GM10266 (cell line): ENCODE data around the gene ASPSCR1.

ENCODE experiments used
- DNase-seq: peaks from one replicate; pipeline ENCODE4 v3.0.0; 2012; ENCODE audit errors: extremely low spot score
- TF ChIP-seq, protein P1 (sequence below): IDR thresholded peaks from 2 replicates; pipeline ENCODE4 v1.5.1; 2012; ENCODE audit warnings: mild to moderate bottlenecking, low read depth; ENCODE audit not compliant: control insufficient read depth, insufficient read depth; ENCODE audit errors: missing control alignments

Gene ASPSCR1

DNA sequence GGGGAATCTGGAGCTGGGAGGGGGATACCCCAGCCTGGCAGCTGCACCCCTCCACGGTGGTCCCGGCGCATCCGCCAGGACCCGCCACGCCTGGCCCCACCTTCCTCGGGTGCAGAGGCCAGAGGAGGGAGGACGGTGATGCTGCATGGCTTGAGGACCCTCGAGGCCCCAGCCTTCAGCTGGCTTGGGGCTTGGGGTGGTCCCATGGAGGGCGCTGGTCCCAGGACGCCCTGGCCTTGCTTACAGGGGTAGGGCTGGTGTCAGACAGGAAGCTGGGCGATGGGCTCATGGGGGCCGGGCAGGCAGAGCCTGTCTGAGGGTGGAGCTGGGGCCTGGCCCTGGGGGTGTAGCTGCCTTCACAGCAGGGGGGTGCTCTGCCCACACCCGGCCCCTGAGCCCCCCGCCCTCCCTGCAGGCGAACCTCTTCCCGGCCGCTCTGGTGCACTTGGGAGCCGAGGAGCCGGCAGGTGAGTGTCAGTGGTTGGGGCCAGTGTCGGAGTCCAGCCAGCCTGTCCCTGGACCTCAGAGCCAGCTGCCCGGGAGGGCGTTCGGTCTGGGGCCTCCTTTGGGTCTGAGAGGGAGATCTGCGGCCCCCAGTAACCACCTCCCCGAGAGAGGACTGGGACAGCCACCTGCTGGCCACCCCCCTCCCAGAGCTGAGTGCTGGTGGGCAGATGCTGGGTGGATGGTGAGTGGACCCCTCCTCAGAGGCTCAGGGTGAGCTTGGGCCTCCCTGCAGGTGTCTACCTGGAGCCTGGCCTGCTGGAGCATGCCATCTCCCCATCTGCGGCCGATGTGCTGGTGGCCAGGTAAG lies 38.8 kb downstream of the ASPSCR1 start:
- TF ChIP-seq, protein P1, sequence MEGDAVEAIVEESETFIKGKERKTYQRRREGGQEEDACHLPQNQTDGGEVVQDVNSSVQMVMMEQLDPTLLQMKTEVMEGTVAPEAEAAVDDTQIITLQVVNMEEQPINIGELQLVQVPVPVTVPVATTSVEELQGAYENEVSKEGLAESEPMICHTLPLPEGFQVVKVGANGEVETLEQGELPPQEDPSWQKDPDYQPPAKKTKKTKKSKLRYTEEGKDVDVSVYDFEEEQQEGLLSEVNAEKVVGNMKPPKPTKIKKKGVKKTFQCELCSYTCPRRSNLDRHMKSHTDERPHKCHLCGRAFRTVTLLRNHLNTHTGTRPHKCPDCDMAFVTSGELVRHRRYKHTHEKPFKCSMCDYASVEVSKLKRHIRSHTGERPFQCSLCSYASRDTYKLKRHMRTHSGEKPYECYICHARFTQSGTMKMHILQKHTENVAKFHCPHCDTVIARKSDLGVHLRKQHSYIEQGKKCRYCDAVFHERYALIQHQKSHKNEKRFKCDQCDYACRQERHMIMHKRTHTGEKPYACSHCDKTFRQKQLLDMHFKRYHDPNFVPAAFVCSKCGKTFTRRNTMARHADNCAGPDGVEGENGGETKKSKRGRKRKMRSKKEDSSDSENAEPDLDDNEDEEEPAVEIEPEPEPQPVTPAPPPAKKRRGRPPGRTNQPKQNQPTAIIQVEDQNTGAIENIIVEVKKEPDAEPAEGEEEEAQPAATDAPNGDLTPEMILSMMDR, result no peak
- no peak for DNase-seq

GRCh38 chr17:82016875-82017459 lies 39.5 kb downstream of the ASPSCR1 start:
- DNase-seq, result no peak

DNA sequence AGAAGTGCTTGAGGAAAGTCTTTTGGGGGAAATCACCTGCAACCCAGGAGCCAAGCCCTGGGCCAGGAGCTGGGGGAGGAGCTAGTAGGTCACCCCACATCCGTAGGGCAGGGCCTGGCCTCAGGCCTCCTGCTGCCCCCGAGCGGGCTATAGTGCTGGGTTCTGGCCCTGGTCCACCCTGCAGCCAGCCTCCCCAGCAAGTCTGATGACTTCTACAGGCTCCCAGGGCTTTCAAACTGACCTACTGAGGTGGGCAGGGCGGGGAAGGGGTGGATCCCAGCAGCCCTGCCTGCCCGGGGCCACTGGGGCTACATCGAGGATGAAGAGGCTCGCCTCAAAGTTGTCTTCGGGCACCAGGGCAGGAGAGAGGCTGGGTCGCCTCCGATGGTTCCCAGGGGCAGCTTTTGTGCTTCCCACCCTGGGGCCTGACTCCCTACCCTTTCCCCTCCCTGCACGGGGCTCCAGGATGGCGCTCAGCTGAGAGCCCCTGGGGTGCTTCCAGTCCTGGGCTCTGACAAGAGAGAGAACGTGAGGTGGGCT lies 40.3 kb downstream of the ASPSCR1 start:
- TF ChIP-seq, protein P1, result no peak
- no peak for DNase-seq

More at GRCh38 chr17:82016875-82017459, 39.5 kb downstream of the ASPSCR1 start:
- TF ChIP-seq, protein P1, result no peak

DNA sequence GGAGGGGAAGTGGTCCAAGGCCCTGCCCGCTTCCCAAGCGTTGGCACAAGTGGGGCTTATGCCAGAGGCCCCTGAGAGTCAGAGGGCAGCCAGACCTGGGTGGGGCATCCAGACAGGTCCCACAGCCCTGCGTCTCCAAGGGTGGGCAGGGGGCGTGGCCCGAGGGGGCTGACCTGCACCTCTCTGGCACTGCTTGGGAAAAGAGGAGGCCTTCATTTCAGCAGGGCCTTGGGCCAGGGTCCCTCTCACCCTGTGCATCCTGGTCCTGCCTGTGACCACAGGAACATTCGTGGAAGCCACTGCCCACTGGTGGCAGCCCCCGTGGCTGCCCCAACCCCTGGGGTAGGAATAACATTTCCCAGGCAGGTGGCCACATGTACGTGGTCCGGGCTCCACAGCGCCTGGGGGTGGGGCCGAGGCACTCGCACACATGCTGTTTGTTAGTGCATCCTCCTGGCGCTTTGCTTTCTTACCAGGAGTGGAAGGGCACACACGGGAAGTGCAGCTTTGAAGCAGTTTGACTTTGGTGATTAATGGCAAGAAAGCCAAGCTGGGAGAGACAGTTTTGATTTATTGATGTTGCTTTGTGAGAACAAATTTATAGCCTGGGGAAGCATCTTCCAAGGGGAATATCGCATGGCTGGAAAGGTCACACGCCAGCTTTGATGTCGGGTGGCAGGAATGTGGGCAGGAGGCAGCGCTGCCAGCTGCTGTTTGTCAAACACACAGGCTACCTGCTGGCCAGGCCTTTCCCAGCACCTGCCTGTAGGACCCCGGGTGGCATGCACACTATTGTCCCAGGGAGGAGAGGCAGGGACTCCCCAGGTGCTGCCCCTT lies 40.9 kb downstream of the ASPSCR1 start:
- TF ChIP-seq, protein P1, result no peak
- no peak for DNase-seq

DNA sequence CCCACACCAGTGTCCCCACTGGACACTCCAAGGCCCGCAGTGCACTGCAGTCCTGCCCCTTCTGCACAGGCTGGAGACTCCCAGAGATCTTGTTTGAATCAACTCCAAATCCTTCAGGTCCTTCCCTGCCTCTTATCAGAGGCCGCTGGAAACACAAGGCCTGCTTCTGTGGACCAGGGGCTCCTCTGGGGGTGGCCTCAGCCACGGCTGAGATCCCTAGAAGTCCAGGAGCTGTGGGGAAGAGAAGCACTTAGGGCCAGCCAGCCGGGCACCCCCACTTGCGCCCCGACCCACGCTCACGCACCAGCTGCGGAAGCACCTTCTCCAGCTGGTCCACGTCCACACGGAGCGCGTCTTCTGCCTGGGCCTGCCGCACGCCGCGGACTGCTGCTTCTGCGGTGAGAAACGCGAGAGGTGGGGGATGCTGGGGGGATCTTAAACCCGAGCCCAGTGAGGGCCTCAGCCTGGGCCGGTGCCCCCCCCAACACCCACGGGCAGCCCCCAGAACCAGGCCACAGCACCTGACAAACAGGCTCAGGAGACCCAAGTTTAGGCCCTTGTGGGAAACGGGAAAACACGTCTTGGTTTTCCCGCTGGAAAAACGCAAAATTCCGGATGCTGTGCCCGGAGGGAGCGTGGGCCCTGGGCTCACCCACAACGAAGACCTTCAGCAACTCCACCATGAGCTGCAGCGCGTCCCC lies 41.7 kb downstream of the ASPSCR1 start:
- TF ChIP-seq, protein P1, result no peak
- DNase-seq, result no peak

GRCh38 chr17:82019690-82020571 lies 42.5 kb downstream of the ASPSCR1 start:
- peak; percentile 84 for DNase-seq
- TF ChIP-seq, protein P1, result peak; percentile 75
